Measurements from ENCODE around the gene LAMA5.

GRCh38 chr20:62269378-62269777 lies 97.7 kb downstream of the LAMA5 start:
- TF ChIP-seq CTCF (IDR thresholded peaks at IDR 0.05; ENCODE audit: poor library complexity) (no peak), EZH2 (IDR thresholded peaks at IDR 0.05; ENCODE audit: borderline replicate concordance) (no peak), EZH2phosphoT487 (IDR thresholded peaks at IDR 0.05; ENCODE audit: low read depth, severe bottlenecking, unreplicated experiment) (no peak)
